ENCODE measurements around the gene POFUT2.

POFUT2 gene

DNA sequence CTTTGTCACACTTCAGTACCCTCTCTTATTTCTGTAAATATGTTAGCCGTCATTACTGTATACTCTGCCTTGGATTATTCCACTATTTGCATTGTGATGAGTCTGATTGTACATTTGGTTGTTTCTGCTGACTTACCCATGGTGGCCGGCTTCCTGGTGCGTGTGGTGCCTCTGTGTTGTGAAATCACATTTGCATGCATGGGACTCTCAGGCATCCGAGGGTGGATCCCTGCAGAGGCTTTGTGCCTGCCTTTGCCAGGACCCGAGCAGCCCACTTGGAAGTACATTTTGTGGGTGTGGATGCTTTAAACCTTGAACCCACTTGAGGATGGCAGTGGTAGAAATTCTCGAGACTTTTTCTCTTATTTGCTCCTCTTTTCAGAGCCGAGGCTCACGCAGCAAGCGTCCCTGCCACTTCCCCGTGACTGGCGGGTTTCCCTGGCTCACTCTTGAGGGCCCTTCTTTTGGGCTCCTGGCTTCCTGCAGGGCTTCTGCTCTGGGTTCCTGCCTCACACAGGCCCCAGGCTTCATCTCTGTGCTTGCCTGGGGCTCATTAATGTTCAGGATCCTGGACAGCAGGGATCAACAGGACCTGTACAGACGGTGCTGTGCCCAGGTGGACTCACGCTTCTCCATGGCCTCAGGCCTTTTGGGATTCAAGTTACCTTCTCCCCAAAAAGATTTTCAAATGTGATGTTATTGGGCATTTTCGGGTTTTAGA, 36.6 kb downstream of the POFUT2 start:
- no peak for DNase-seq (ENCODE audit: low read depth in 1 of 2, low spot score in 1 of 2)

GRCh38 chr21:45250272-45250671, 37.4 kb downstream of the POFUT2 start:
- no peak for DNase-seq (ENCODE audit: low read depth in 1 of 2, low spot score in 1 of 2)

DNA sequence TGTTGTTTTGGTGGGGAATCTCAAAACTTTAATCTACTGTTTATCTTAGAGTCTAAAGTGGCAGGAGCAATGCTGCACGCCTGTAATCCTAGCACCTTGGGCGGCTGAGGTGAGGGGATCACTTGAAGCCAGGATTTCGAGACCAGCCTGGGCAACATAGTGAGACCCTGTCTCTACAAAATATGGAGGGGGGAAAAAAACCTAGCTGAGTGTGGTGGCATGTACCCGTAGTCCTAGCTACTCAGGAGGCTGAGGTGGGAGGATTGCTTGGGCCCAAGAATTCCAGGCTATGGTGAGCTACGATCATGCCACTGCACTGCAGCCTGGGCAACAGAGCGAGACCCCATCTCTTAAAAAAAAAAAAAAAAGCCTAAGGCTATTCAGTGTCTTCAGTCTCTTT, 38.1 kb downstream of the POFUT2 start:
- DNase-seq (ENCODE audit: low read depth in 1 of 2, low spot score in 1 of 2) = no peak

- DNase-seq (ENCODE audit: low read depth in 1 of 2, low spot score in 1 of 2) = no peak
Measured at GRCh38 chr21:45248893-45249381, 38.8 kb downstream of the POFUT2 start.

DNA sequence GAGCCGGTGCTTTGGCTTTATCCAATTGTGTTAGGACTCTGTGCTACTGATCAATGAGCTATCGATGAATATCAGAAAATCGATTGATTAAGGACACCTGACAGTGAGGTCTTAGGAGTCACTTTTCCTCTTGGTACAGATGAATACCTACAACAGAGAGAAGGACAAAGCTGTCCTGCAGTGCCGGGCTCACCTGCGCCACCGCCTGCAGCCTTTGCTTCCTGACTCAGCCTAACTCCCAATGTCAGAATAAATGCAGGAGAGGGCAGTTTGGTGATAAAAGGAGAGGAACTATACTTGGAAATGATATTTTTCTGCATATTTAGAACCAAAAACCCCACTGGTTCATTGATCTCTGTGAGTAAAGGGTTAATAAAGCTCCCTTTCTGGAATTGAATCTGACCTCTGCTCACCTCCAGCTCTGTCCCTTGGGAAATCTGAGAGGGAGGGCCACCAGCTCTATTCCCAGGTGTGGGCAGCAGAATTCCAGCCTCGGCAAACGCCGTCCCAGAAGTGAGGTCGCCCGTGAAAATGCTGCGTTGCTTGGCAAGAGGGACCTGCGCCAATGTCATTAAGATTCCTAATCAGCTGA, 39.3 kb downstream of the POFUT2 start:
- DNase-seq (ENCODE audit: low read depth in 1 of 2, low spot score in 1 of 2) = no peak

GRCh38 chr21:45246386-45247320, 41.0 kb downstream of the POFUT2 start:
- no peak for DNase-seq (ENCODE audit: low read depth in 1 of 2, low spot score in 1 of 2)

DNA sequence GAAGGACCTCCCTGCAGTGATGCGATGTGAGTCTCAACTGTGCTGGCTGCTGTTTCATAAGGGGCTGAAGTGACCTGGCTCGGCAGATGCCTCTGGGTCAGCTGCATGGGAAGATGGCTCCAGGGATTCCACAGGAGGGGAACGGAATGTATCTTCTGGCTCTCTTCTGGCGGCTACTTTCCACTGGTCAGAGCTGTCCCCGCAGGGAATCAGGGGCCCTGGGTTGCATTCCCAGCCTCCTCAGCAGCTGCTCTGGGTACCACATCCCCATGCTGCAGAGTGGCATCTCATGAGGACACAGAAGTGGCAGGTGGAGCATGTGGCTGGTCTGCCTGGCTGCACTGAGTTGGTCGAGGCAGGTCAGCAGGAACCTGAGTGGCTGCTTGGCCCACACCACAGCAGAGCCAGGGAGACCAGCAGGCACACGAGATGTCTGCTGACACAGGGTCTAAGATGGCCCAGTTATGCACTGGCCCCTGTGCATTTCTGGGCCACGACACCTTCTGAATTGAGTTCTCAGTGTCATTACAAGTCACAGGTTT, 42.8 kb downstream of the POFUT2 start:
- no peak for DNase-seq (ENCODE audit: low read depth in 1 of 2, low spot score in 1 of 2)

GRCh38 chr21:45243603-45244002, 44.1 kb downstream of the POFUT2 start:
- no peak for DNase-seq (ENCODE audit: low read depth in 1 of 2, low spot score in 1 of 2)

DNA sequence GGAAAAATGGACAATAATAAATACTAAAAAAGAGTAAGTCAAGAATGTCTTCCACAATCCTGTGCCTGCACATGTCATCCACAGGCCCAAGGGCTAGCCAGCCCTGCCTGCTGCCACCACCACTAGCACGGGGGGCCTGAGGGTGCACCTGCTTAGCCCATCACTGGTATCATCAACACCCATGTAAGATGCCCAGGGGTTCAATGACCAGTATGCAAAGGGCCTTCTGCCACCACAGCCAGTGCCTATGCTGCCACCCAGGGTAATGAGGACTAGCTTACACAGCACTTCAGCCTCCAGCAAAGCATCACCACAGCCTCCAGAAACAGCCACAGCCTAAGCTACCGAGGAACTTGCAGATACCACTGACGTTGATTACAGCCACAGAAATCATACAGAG, 46.3 kb downstream of the POFUT2 start:
- no peak for DNase-seq (ENCODE audit: low read depth in 1 of 2, low spot score in 1 of 2)

GRCh38 chr21:45237401-45237800, 50.3 kb downstream of the POFUT2 start:
- DNase-seq (ENCODE audit: low read depth in 1 of 2, low spot score in 1 of 2) = no peak

- DNase-seq (ENCODE audit: low read depth in 1 of 2, low spot score in 1 of 2) = no peak
Measured at GRCh38 chr21:45236481-45236880, 51.2 kb downstream of the POFUT2 start.

DNA sequence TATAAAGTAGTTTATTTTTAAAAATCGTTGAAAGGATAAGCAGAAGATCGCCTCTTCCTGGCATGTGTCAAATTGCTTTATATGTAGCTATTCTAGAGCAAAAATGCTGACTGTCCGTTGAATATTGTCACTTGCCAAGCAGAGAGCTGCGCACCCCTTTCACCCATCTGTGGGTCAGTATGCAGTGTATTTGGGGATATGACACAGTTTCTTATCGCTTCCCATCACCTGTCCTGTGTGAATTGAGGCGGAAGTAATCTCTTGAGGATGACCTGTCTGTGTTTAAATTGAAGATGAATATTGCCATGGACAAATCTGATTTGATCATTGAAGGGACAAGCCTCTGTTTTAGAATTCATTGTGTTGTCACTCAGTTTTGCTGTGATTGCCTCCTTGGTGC, 52.2 kb downstream of the POFUT2 start:
- DNase-seq (ENCODE audit: low read depth in 1 of 2, low spot score in 1 of 2) = no peak

DNA sequence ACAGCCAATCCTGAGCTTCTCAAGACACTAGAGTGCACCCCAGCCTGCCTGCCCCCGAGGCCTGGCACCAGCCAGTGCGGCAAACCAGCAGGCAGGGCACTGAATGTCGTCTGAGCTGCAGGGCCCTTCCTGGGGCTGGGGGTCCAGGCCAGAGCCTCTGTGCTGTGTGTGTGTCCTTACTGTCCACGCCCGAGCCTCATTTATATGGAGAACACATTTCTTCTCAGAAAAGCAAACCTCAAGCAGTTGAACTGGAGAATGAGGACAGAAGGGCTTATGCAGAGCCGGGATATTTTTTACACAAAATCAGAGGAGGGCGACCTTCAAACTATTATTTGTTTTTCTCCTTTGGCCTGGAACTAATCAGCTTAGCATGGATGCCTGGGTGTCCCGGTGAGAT, 52.7 kb downstream of the POFUT2 start:
- DNase-seq (ENCODE audit: low read depth in 1 of 2, low spot score in 1 of 2) = no peak

GRCh38 chr21:45234127-45234526, 53.6 kb downstream of the POFUT2 start:
- DNase-seq (ENCODE audit: low read depth in 1 of 2, low spot score in 1 of 2) = no peak

DNA sequence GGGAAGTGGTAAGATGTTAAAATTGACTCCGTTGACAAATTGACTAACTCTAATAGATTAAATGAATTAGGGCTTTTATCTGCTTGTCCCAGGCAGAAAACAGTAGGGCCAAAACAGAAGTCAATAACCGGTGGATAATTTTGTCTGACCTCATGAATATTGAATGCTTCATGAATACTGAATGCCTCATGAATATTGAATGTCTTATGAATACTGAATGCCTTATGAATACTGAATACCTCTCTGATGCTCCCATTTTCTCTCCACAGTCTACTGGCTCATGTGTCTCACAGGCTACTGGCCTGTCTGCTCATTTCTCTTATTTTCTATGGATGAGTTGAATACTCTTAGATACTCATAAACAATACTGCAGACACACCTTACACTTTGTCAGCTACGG, 56.0 kb downstream of the POFUT2 start:
- no peak for DNase-seq (ENCODE audit: low read depth in 1 of 2, low spot score in 1 of 2)

DNA sequence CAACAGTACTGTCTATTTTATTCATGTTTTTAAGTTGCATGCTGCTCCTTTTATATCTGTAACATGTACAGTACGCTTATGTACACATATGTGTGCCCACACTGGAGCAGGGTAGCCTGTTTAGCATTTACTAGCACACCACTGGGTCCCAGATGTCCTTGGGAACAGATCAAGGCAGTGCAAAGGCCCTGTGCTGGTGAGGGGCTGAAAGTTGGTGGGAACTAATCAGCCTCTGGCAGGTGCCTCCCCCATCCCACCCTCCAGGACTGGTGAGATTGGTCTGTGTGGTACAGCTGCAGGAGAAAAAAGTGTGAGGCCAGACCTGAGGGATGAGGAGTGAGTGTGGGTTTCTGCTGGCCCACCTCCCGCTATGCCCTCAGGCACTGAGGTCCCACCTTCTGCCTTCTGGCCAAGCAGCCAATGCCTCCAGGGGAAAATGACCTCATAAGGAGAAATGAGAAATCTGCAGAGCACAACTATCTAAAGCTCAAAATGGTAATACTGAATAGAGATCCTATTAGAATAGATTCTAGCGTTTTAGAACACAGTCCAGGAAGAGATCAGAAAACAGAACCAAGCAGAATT, 58.9 kb downstream of the POFUT2 start:
- DNase-seq (ENCODE audit: low read depth in 1 of 2, low spot score in 1 of 2) = no peak

- peak; percentile 35 to 45 for DNase-seq (ENCODE audit: low read depth in 1 of 2, low spot score in 1 of 2)
Measured at GRCh38 chr21:45228171-45228641, 59.5 kb downstream of the POFUT2 start.

DNA sequence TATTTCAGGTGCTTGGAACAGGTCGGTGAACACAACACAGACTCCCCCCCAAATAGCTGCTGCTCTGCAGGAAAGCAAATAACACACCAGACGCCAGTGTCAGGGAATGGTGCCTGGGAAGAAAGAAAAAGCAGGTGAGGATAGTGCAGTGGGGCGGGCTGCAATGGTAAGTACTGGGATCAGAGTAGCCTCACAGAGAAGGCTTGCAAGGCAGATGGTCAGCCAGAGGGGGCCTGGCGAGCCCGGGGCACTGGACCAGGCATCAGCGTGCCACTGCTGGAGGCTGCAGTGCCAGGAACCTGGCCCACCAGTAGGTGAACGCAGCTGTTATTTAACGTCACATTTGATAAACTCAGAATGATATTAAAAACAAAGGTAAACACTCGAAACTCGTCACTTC, 60.0 kb downstream of the POFUT2 start:
- DNase-seq (ENCODE audit: low read depth in 1 of 2, low spot score in 1 of 2) = no peak

DNA sequence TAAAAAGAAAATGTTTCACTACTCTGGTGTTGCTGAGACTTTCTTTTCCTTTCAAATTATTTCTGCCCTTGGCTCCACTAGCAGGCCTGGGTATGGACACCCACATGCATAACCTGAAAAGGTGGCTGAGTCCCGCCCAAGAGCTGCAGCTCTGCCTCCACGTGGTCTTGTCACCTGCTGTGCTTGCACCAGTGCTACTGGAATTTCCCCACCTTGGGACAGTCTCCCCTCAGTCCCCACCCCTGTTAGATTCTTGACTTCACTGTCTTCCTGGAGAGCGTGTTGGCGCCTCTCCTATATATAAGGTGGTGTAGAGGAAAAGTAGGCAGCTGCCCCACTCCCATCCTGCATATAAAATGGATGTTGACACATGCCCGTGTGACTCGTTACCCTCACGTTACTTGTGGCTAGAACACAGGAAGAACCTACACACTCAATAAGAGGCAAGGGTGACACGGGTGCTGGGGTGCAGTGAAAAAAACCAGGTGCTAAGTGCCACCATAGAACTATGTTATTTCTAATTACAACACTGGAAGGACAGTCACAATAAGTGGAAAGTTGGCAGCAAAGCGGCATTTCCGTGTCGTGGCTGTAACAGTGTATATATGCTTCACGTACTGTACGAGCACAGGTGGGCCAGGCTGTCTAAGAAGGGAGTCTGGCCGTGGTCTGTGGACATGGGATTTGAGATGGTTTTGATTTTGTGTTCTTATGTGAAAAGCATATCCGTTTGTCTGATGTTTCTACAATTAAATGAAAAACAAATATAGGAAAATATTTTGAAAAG, 61.0 kb downstream of the POFUT2 start:
- no peak for DNase-seq (ENCODE audit: low read depth in 1 of 2, low spot score in 1 of 2)

DNA sequence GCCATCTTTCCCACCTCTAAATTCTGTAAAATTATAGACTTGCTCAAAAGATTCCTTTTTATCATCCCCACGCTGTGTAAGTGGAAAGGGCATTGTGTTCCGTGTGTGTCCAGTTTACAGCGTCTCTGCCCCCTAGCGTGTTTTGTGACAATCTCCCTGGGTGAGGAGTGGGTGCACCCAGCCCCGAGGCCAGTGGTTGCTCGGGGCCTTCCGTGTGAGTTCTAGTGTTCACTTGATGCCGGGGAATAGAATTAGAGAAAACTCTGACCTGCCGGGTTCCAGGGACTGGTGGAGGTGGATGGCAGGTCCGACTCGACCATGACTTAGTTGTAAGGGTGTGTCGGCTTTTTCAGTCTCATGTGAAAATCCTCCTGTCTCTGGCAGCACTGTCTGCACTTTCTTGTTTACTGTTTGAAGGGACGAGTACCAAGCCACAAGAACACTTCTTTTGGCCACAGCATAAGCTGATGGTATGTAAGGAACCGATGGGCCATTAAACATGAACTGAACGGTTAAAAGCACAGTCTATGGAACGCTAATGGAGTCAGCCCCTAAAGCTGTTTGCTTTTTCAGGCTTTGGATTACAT, 61.9 kb downstream of the POFUT2 start:
- DNase-seq (ENCODE audit: low read depth in 1 of 2, low spot score in 1 of 2) = no peak
